GM10248 (cell line): ENCODE results near the gene SLC22A6.

Experiments used
- CTCF ChIA-PET: fragments of 300-600 bp; sonication (Branson Sonifier 250); formaldehyde crosslinking; extraction: SDS; loops from one replicate; lab custom pipeline; 2021; ENCODE audit warnings: antibody characterized with exemption; lab: Yijun Ruan, JAX
- POLR2A ChIA-PET: fragments of 350-650 bp; sonication (Branson Sonifier 250); formaldehyde crosslinking; extraction: SDS; loops from one replicate; lab custom pipeline; 2020; ENCODE audit warnings: antibody characterized with exemption; lab: Yijun Ruan, JAX
- DNase-seq: peaks from one replicate; pipeline ENCODE4 v3.0.0; 2012; ENCODE audit errors: extremely low spot score
- CTCF ChIP-seq: IDR thresholded peaks from 2 replicates; pipeline ENCODE4 v1.5.1; 2012; ENCODE audit warnings: mild to moderate bottlenecking, low read depth; ENCODE audit errors: extremely low read depth, missing control alignments, control extremely low read depth

Gene SLC22A6

GRCh38 chr11:63019506-63019905 lies 34.7 kb upstream of the SLC22A6 start:
- CTCF ChIA-PET: interaction anchor here (1.9 to 8.4 kb wide), 4 partner anchors 10 to 113 kb away, joined by 6 to 347 read pairs (median 8); no protein-coding TSS in a partner anchor
- DNase-seq: no peak
- POLR2A ChIA-PET: no interaction called here
- no peak for TF ChIP-seq CTCF

GRCh38 chr11:63017306-63017974 lies 32.7 kb upstream of the SLC22A6 start:
- ChIA-PET POLR2A (no interaction called here), CTCF (interaction anchor here (1.3 to 8.4 kb wide), 3 partner anchors 9 to 111 kb away, joined by 5 to 347 read pairs (median 7); no protein-coding TSS in a partner anchor)
- no peak for TF ChIP-seq CTCF
- no peak for DNase-seq

GRCh38 chr11:63015521-63016215 lies 30.9 kb upstream of the SLC22A6 start, which contains the start of gene SLC22A8:
SLC22A8 (minus strand) TSS chr11:63015841; CDS start chr11:63014958, 883 bp downstream.
- CTCF ChIA-PET: interaction anchor here (0.8 to 2.5 kb wide), 2 partner anchors 8 to 111 kb away, joined by 3 to 11 read pairs; no protein-coding TSS in a partner anchor
- no peak for TF ChIP-seq CTCF
- POLR2A ChIA-PET: no interaction called here
- DNase-seq: no peak

GRCh38 chr11:63014408-63015055 lies 29.8 kb upstream of the SLC22A6 start:
- POLR2A ChIA-PET: no interaction called here
- CTCF ChIA-PET: interaction anchor here (2.5 kb wide), 1 partner anchor 9 kb away, joined by 11 read pairs; no protein-coding TSS in a partner anchor
- TF ChIP-seq CTCF: no peak
- DNase-seq: no peak

- TF ChIP-seq CTCF: no peak
- DNase-seq: no peak
- CTCF ChIA-PET: interaction anchor here (1.0 to 1.5 kb wide), 3 partner anchors 11 to 107 kb away, joined by 3 read pairs; no protein-coding TSS in a partner anchor
- POLR2A ChIA-PET: no interaction called here
These were observed 28.1 kb upstream of the SLC22A6 start for GRCh38 chr11:63012839-63013238.

- DNase-seq: no peak
- ChIA-PET CTCF (interaction anchor here (1.0 to 1.5 kb wide), 3 partner anchors 8 to 106 kb away, joined by 3 read pairs; no protein-coding TSS in a partner anchor), POLR2A (no interaction called here)
- no peak for TF ChIP-seq CTCF
These were observed 27.7 kb upstream of the SLC22A6 start for GRCh38 chr11:63012430-63012829.
